HepG2 (cell line): Measurements from ENCODE around the gene GIPC2. TPM values are rescaled to one million over a fixed set of nuclear protein-coding genes. Genes with fewer than 3 reads are reported as not detected.

ENCODE experiments used
- GMEB2 ChIP-seq: IDR thresholded peaks from 2 replicates; pipeline ENCODE4 v1.6.1; 2016; ENCODE audit warnings: missing biosample characterization, missing genetic modification reagents, low read depth
- HOXD1 ChIP-seq: sonication (generic); formaldehyde crosslinking; IDR thresholded peaks from 2 replicates; pipeline ENCODE4 v1.5.0; 2020; ENCODE audit warnings: missing genetic modification reagents
- IRF2 ChIP-seq: IDR thresholded peaks from 2 replicates; pipeline ENCODE4 v1.6.1; 2018; ENCODE audit warnings: missing genetic modification reagents, missing compliant biosample characterization
- ISL2 ChIP-seq: sonication (generic); formaldehyde crosslinking; IDR thresholded peaks from 2 replicates; pipeline ENCODE4 v1.5.0; 2020; ENCODE audit warnings: missing genetic modification reagents
- JARID2 ChIP-seq: sonication (generic); formaldehyde crosslinking; IDR thresholded peaks from 2 replicates; pipeline ENCODE4 v1.8.1; 2023; ENCODE audit warnings: missing genetic modification reagents, inconsistent platforms; ENCODE audit not compliant: insufficient replicate concordance
- KIAA2018 ChIP-seq: sonication (generic); formaldehyde crosslinking; IDR thresholded peaks from 2 replicates; pipeline ENCODE4 v1.5.0; 2020; ENCODE audit warnings: mild to moderate bottlenecking, missing genetic modification reagents, borderline replicate concordance
- MBD4 ChIP-seq: IDR thresholded peaks from 2 replicates; pipeline ENCODE4 v1.6.1; 2012; ENCODE audit warnings: low read length, inconsistent platforms, borderline replicate concordance
- MXI1 ChIP-seq: IDR thresholded peaks from 3 replicates; pipeline ENCODE4 v1.6.1; 2012; ENCODE audit warnings: low read depth, low read length, inconsistent platforms, borderline replicate concordance
- ZBTB20 ChIP-seq: sonication (generic); formaldehyde crosslinking; IDR thresholded peaks from 2 replicates; pipeline ENCODE4 v1.8.1; 2023; ENCODE audit warnings: missing genetic modification reagents, low read depth, mild to moderate bottlenecking, borderline replicate concordance
- ZC3H4 ChIP-seq: sonication (generic); formaldehyde crosslinking; IDR thresholded peaks from 2 replicates; pipeline ENCODE4 v1.4.0; 2020; ENCODE audit warnings: missing genetic modification reagents, borderline replicate concordance
- ZFP91 ChIP-seq: sonication (generic); formaldehyde crosslinking; IDR thresholded peaks from 2 replicates; pipeline ENCODE4 v1.9.0; 2022; ENCODE audit warnings: missing genetic modification reagents, mild to moderate bottlenecking, borderline replicate concordance
- ZNF207 ChIP-seq: fragments of 450-650 bp; IDR thresholded peaks from 2 replicates; pipeline ENCODE4 v1.6.1; 2016; ENCODE audit warnings: antibody characterized with exemption, borderline replicate concordance
- ZNF441 ChIP-seq: sonication (generic); formaldehyde crosslinking; IDR thresholded peaks from 2 replicates; pipeline ENCODE4 v1.7.0; 2021; ENCODE audit warnings: missing genetic modification reagents, borderline replicate concordance
- ZNF660 ChIP-seq: sonication (generic); formaldehyde crosslinking; IDR thresholded peaks from 2 replicates; pipeline ENCODE4 v1.5.1; 2020; ENCODE audit warnings: mild to moderate bottlenecking, low read depth, missing genetic modification reagents, borderline replicate concordance
- polyA plus RNA-seq, 8 experiments: library from polyadenylated mRNA; depleted of rRNA in 3 of 8; stranded (reverse) in 7 of 8; unstranded in 1 of 8; fragments of >200 nt; fragmentation: Illumina TruSeq in 4 of 8; extraction: Trizol in 4 of 8; gene quantifications; 2 replicates each; pipeline versions ENCODE4 v1.2.1 to v1.2.3, GENCODE V29; 2011 to 2016; ENCODE audit warnings: low read depth in 4 of 8, missing spikeins in 1 of 8, mixed read lengths in 1 of 8; ENCODE audit not compliant: insufficient read depth in 1 of 8
- total RNA-seq, 5 experiments: library from RNA; depleted of rRNA; stranded (reverse); fragments of >200 nt; fragmentation: Illumina TruSeq; extraction: Trizol; gene quantifications; 2 replicates each; pipeline ENCODE4 v1.2.3, GENCODE V29; 2016; ENCODE audit warnings: low read depth in 1 of 5

The GIPC2 gene
- total and polyA plus RNA-seq, 2 of the 13 experiments (the other 11 are each of a cell fraction or from before 2014, with no cell fraction given): 6.1 to 21.6 TPM

- no peak for TF ChIP-seq KIAA2018
- TF ChIP-seq GMEB2 (CRISPR knock-in tag): no peak
- TF ChIP-seq ZBTB20: no peak
- no peak for TF ChIP-seq ZFP91 (CRISPR knock-in tag)
- TF ChIP-seq MXI1: no peak
- TF ChIP-seq IRF2 (CRISPR knock-in tag): no peak; the same call in 1 of the 2 replicates
- no peak for TF ChIP-seq ZNF207
- no peak for TF ChIP-seq ISL2 (CRISPR knock-in tag)
- no peak for TF ChIP-seq ZNF660 (CRISPR knock-in tag)
- peak; percentile 81 for TF ChIP-seq ZC3H4 (CRISPR knock-in tag)
- peak; percentile 86; the same call in 1 of the 2 replicates for TF ChIP-seq MBD4
- TF ChIP-seq HOXD1 (CRISPR knock-in tag): no peak
- no peak for TF ChIP-seq ZNF441 (CRISPR knock-in tag)
- no peak for TF ChIP-seq JARID2 (CRISPR knock-in tag)
These were observed 41.7 kb upstream of the GIPC2 start (continued) for GRCh38 chr1:78003882-78004718.
